SJSA1 (cell line): Measurements from ENCODE around the gene COMMD3. TPM values are rescaled to one million over a fixed set of nuclear protein-coding genes. Genes with fewer than 3 reads are reported as not detected.

Source experiments
- DNase-seq, 2 experiments: peaks; one replicate each; pipeline ENCODE4 v3.0.0-alpha.2; 2015 to 2020; ENCODE audit warnings: low spot score in 2 of 2, low read depth in 1 of 2
- H3K27ac ChIP-seq: fragments of 250-450 bp; sonication (Bioruptor Pico); 2 replicates; pipeline ENCODE4 v1.5.1; 2020; ENCODE audit warnings: mild to moderate bottlenecking, moderate library complexity
- H3K27me3 ChIP-seq: fragments of 250-450 bp; sonication (Bioruptor Pico); replicated peaks from 2 replicates; pipeline ENCODE4 v1.5.1; 2020; ENCODE audit warnings: mild to moderate bottlenecking, moderate library complexity
- H3K36me3 ChIP-seq: fragments of 250-450 bp; sonication (Bioruptor Pico); 2 replicates; pipeline ENCODE4 v1.5.1; 2020; ENCODE audit warnings: mild to moderate bottlenecking
- H3K4me1 ChIP-seq: fragments of 250-450 bp; sonication (Bioruptor Pico); replicated peaks from 2 replicates; pipeline ENCODE4 v1.6.1; 2021; ENCODE audit warnings: mild to moderate bottlenecking
- H3K4me3 ChIP-seq: fragments of 250-450 bp; sonication (Bioruptor Pico); 2 replicates; pipeline ENCODE4 v1.5.1; 2020; ENCODE audit warnings: mild to moderate bottlenecking
- H3K9me3 ChIP-seq: fragments of 250-450 bp; sonication (Bioruptor Pico); replicated peaks from 2 replicates; pipeline ENCODE4 v1.5.1; 2020; ENCODE audit warnings: mild to moderate bottlenecking
- total RNA-seq: library from RNA; depleted of rRNA; stranded (reverse); fragments of >200 nt; shearing (Covaris generic); gene quantifications from 2 replicates; pipeline ENCODE4 v1.2.3, GENCODE V29; 2014

The COMMD3 gene
- total RNA-seq, 1 experiment from 2014 or later, result 37.5 TPM

DNA sequence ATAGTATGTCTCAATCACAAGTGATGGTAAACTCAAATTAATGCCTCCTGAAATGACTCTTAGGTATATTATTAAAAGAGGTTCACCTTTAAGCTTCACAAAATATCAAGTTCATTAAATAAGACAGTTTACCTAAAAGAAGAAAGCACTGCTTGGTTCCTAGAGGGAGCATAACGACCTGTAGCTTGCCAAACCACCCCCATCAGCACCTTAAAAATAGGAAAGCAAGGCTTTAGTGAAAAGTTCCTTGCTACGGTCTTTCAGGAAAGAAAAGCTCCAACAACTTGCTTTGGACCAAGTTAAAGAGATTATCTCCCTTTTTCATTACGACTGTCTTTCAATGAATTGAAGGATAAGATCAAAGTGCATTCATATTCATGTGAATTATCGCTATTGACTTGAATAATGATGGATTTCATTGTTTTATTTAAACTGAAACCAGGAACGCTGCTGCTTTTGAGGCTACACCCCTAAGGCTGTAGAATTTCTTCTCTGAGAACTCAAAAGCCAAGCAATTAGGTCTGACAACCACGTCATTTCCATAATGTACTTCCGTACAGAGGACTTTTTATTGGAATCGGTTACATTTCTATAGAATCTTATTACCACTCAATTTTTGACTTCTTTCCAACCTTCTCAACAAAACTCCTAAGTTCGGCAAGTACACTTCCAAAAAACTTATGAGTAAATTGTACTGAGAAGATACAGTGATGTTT lies 22.2 kb downstream of the COMMD3 start:
- DNase-seq, result no peak
- Histone ChIP-seq H3K27me3 (peaks cover 72% of the 10 kb centered on the region), H3K36me3 (peaks cover 5% of the 10 kb centered on the region; the same call in 1 of the 2 replicates), H3K27ac (no peak overlapping the region), H3K4me1 (peaks cover 17% of the 10 kb centered on the region), H3K9me3 (peaks cover 10% of the 10 kb centered on the region), H3K4me3 (no peak overlapping the region)

DNA sequence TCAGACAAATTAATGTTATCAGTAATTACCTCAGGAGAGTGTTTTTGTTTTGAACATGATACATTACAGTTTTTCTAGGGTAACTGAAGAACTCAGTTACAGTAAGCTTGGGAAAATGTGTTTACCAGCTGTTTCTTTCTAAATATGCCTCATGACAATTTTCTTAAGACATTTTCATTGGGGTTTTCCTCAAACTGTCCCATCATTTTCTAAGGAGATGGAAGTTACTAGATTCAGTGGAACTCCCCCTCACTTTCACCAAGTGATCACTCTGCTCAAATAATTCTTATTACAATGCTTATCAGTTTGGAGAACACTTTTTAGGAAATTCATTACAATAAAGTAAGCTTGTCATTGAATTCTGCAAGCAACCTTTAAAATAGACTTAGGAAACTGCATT lies 22.7 kb downstream of the COMMD3 start:
- Histone ChIP-seq H3K9me3 (peaks cover 10% of the 10 kb centered on the region), H3K27me3 (peaks cover 73% of the 10 kb centered on the region), H3K4me1 (peaks cover 17% of the 10 kb centered on the region), H3K27ac (no peak overlapping the region), H3K4me3 (no peak overlapping the region), H3K36me3 (peaks cover 5% of the 10 kb centered on the region; the same call in 1 of the 2 replicates)
- DNase-seq, result no peak

DNA sequence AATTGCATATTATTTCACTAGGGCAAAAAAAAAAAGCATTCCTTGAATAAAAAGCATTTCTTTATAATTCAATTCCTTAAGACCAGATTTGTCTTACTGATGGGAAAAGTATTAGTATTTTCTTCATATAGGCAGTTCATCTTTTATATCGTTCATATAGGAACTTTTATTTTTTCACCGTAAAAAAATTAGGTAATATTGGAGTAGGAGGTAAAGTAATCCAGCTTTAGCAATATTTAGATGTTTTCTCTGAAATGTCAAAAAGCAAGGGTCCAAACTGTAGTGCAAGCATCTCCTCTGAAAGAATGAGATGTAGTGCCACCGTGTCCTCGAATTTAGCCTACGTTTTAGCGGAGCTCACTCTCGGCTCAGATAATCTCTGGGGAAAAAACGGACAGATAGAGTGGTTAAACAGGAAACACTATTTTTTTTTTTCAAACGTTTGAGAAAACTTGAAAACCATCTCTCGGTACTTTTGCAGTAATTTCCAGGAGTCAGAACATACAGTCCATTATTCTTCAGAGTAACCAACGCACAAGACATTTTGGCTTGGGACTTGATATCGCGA lies 23.7 kb downstream of the COMMD3 start:
- peaks cover 17% of the 10 kb centered on the region for H3K4me1 ChIP-seq
- H3K9me3 ChIP-seq, result peaks cover 10% of the 10 kb centered on the region
- peaks cover 82% of the 10 kb centered on the region for H3K27me3 ChIP-seq
- no peak overlapping the region for H3K27ac ChIP-seq
- H3K36me3 ChIP-seq, result peaks cover 5% of the 10 kb centered on the region; the same call in 1 of the 2 replicates
- H3K4me3 ChIP-seq, result peak overlapping the region; percentile 90
- no peak for DNase-seq

DNA sequence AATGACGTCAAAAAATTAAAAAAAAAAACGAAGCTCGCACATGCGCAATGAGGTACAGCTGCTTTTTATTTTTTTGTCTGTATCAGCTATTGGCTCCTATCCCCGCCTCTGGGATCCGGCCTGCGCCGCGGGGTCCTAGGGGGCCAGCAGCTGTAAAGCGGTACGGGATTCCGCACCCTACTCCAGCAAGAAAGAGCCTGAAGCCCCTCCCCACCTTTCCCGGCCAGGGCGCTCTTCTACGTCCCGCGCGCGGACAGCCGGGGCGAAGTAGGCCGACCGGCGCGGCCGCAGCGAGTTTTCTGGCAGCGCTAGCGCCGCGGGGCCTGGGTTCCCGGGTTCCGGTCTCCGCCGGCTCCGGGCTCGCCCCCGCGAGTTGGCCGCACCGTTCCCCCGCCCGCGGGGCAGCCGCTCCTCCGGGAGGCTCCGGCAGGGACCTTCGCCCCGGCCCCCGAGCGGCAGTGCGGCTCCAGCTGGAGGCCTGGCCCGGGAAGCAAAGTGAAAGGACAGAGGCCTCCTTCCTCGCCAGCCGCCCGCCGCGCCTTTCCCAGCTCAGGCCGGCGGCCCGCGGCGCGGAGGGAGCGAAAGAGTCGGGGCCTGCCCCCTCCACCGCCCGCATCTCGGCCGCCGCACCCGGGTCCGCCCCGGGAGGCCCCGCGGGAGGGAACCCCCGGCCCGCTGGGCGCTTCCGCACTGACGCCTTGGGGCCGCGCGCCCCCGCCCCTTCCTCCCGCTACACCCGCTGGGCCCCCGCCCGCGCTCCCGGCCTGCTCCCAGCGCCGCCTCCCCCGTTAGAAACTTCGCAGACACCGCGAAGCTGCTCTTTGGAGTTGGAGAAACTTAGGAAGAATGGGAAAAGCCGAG lies 24.4 kb downstream of the COMMD3 start:
- Histone ChIP-seq H3K27ac (peak overlapping the region; percentile 78), H3K9me3 (peaks cover 14% of the 10 kb centered on the region), H3K27me3 (peaks cover 85% of the 10 kb centered on the region), H3K36me3 (peaks cover 5% of the 10 kb centered on the region; the same call in 1 of the 2 replicates), H3K4me1 (peaks cover 17% of the 10 kb centered on the region), H3K4me3 (peak overlapping the region; percentile 90)
- peak; percentile 60 to 93 for DNase-seq

DNA sequence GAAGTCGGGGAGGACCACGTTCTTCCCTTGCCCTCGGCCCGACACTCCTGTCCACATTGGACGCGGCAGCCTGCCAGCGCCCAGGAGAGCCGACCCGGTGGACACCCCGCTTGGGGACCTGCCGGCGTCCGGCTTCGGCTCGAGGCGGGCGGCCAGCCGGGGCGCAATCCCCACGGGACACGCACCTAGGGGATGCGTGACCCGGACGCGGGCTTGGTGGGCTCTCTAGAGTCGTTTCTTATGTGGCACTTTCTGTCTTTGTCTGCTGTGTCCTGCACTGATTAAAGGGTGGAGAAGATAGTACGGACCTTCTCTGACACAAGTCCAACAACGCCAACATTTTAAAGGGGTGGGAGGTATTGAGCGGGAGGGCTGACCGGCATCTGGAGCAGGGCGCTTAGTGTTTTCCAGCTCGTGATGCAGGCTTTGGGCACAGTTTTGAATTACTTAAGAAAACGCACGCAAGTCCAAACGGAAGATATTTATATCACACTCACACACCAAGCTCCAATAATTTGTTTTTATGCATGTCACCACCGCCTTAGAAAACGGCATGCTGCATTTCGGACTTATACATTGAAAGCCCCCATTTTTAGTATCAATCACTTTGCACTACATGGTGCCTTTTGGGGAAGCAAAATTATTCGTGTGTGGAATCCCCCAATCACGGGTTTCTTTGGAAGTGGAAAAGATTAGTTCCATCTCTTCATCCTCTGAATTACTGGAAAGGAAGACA lies 25.2 kb downstream of the COMMD3 start:
- no peak overlapping the region for H3K27ac ChIP-seq
- peaks cover 6% of the 10 kb centered on the region for H3K9me3 ChIP-seq
- H3K36me3 ChIP-seq, result peaks cover 5% of the 10 kb centered on the region; the same call in 1 of the 2 replicates
- peak in 1 of 2 experiments; percentile 61 for DNase-seq
- peaks cover 85% of the 10 kb centered on the region for H3K27me3 ChIP-seq
- peaks cover 13% of the 10 kb centered on the region for H3K4me1 ChIP-seq
- peak overlapping the region; percentile 90 for H3K4me3 ChIP-seq

DNA sequence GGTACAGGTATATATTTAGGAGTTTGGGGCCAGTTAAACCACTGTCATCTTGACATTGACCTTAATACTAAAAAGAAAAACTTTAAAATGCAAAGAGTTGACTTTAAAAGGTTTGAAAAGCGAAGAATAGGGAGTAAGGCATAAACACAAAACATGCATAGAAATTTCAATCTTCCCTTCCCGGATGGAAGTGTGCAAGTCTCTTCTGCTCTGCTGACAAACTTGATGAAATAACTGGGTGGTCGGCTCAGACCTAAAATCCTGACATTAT lies 25.7 kb downstream of the COMMD3 start:
- H3K27ac ChIP-seq, result no peak overlapping the region
- H3K9me3 ChIP-seq, result 0 out of 2 replicates have a peak, but pooled peaks cover 4% of the 10 kb centered on the region
- peaks cover 5% of the 10 kb centered on the region; the same call in 1 of the 2 replicates for H3K36me3 ChIP-seq
- H3K27me3 ChIP-seq, result peaks cover 82% of the 10 kb centered on the region
- DNase-seq, result no peak
- no peak overlapping the region for H3K4me3 ChIP-seq
- H3K4me1 ChIP-seq, result peaks cover 10% of the 10 kb centered on the region

DNA sequence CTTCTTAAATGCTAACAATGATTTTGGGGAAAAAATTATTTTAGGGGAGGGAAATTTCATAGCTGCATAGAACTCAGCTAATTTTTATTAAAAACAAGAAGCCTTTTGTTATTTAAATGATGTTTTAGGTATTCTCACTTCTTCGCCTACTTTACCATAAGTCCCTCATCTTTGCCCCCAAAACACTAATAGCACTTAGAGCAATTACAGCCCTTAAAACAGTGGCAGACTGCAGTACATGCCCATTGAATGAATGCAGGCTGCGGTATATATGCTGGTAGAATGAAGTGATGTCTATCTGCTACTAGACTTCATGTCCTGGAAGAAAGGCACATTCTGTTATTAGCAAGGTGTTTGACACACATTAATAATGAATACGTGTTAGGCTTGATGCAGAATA lies 26.2 kb downstream of the COMMD3 start:
- no peak for DNase-seq
- H3K9me3 ChIP-seq, result 0 out of 2 replicates have a peak, but pooled peaks cover 4% of the 10 kb centered on the region
- peaks cover 10% of the 10 kb centered on the region for H3K4me1 ChIP-seq
- no peak overlapping the region for H3K4me3 ChIP-seq
- H3K27me3 ChIP-seq, result peaks cover 80% of the 10 kb centered on the region
- H3K36me3 ChIP-seq, result peaks cover 5% of the 10 kb centered on the region; the same call in 1 of the 2 replicates
- no peak overlapping the region for H3K27ac ChIP-seq

DNA sequence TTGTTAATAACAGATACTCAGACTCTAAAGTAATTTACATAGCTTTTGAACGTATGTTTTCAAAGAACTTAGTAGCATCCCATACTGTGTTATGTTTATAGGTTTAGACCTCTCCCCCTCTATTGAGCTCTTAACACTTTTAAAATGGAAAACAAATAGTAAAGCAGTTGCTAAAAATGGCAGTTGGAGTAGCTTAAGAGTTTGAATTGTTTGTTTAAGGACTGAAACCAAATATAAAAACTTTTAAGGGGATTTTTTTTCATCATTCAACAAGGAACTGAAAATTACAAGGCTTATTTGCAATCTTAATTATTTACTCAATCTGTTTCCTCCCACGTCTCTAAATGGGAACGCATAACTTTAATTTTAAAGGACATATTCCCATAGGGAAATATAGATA lies 27.5 kb downstream of the COMMD3 start:
- Histone ChIP-seq H3K4me3 (no peak overlapping the region), H3K27me3 (peaks cover 69% of the 10 kb centered on the region), H3K36me3 (peaks cover 5% of the 10 kb centered on the region; the same call in 1 of the 2 replicates), H3K9me3 (0 out of 2 replicates have a peak, but pooled peaks cover 4% of the 10 kb centered on the region), H3K27ac (no peak overlapping the region), H3K4me1 (peaks cover 10% of the 10 kb centered on the region)
- DNase-seq, result no peak

DNA sequence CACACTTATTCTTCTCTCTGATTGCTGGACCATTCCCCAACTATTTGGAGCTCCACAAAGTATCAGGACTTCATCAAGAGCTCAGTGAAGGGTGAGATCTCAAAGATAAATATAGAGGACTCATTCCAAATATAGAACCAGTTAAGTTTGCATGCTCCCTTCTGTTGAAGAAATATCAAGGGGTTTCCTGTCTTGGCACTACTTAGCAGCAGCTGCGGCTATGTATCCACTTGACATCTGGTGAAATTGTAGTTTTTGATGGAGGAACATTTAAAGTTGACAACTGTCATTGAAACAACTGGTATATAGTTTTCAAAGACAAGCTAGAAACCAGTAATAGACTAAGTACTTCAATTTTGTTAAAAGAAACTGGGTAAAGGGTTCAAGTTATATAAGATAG lies 28.1 kb downstream of the COMMD3 start:
- H3K4me1 ChIP-seq, result peaks cover 10% of the 10 kb centered on the region
- peaks cover 64% of the 10 kb centered on the region for H3K27me3 ChIP-seq
- H3K27ac ChIP-seq, result no peak overlapping the region
- DNase-seq, result no peak
- peaks cover 5% of the 10 kb centered on the region; the same call in 1 of the 2 replicates for H3K36me3 ChIP-seq
- 0 out of 2 replicates have a peak, but pooled peaks cover 4% of the 10 kb centered on the region for H3K9me3 ChIP-seq
- no peak overlapping the region for H3K4me3 ChIP-seq

DNA sequence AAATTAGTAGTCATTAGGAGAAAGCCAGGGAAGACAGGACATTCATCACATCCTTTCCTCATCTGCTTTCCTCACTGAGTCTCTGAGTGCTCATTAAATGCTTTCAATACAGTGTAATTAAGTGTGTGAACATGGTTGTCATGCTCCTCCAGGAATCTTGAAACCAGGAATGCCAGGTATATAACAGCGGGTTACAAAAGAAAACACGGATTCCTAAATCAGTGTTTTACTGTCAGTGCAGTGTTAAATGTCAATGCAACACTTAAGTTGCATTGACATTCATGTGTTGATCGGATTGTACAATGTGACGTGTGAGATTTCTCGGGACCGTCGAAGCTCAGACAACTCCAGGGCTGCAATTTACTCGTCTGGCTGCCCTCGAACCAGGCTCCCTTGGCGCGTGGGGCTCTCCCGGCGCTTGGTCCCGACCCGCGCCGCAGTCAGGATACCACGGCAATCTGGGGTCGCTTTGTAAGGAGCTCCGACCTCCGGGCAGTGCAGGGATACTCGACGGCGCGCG lies 28.7 kb downstream of the COMMD3 start:
- Histone ChIP-seq H3K9me3 (0 out of 2 replicates have a peak, but pooled peaks cover 4% of the 10 kb centered on the region), H3K36me3 (peaks cover 5% of the 10 kb centered on the region; the same call in 1 of the 2 replicates), H3K27me3 (peaks cover 58% of the 10 kb centered on the region), H3K4me3 (no peak overlapping the region), H3K4me1 (peaks cover 8% of the 10 kb centered on the region), H3K27ac (no peak overlapping the region)
- DNase-seq, result no peak

DNA sequence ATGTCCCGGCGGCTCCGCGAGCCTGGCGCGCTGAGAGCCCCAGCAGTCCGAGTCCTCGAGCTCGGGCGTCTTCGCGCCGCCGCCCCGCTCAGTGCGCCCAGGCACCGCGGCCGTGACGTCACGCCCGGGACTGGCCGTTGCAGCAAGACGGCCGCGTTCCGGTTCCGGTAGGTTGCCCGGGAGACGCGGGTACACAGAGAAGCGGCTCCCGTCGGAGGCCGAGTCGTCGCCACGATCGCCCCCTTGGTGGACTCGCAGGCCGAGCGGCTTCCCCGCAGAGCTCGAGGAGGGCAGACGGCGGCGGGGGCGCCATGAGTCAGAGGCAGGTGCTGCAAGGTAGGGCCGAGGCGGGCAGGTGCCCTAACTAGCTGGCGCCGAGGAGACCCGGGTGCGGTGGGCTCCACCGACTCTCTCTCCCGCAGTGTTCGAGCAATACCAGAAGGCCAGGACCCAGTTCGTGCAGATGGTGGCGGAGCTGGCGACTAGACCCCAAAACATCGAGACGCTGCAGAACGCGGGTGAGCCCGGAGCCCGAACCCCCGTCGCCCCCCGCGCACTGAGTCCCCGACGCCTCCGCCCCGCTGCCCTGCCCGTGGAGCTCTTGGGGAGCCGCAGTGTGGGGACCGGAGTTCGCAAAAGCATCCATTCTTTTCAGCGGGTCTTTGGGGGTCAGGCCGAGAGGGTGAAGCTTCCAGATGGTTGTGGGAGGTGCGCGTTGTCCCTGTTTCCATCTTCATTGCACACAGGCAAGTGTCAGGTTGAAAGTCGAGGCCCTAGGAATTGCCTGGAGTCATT lies 29.3 kb downstream of the COMMD3 start, which contains the start of gene SPAG6:
Gene SPAG6 (plus strand): TSS at position 196 of the 795 bp plus-strand sequence. CDS start 116 bp downstream, at position 312.
- no peak within 1 kb of the TSS for H3K4me3 ChIP-seq
- peaks cover 3% of the 10 kb centered on the region; the same call in 1 of the 2 replicates for H3K36me3 ChIP-seq
- 0 out of 2 replicates have a peak, but pooled peaks cover 4% of the 10 kb centered on the region for H3K9me3 ChIP-seq
- H3K27me3 ChIP-seq, result peaks cover 56% of the 10 kb centered on the region
- DNase-seq, result no peak
- H3K4me1 ChIP-seq, result peaks cover 7% of the 10 kb centered on the region
- no peak within 1 kb of the TSS for H3K27ac ChIP-seq

DNA sequence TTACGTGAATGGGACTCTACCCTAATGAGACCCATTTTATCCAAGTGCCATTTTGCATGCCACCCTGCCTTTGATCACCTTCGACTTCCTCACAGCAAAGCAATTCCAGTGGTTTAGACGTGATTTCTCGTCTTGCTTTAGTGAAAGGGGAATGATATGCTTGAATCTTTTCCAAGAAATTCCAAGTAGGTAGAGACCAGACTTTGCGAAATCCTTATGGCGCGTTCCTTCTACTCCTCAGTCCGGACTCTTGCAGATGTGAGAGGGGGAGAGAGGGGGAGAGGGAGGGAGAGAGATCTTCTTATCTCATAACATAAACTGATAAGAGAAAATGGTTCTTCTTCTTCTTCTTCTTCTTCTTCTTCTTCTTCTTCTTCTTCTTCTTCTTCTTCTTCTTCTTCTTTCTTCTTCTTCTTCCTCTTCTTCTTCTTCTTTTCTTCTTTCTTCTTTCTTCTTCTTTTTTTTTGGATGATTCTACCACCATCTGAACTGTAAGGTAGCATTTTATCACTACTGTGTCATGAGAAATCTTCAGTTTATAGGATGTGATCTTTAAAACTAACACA lies 30.0 kb downstream of the COMMD3 start:
- H3K4me1 ChIP-seq, result peaks cover 5% of the 10 kb centered on the region
- no peaks in the 10 kb centered on the region for H3K36me3 ChIP-seq
- 0 out of 2 replicates have a peak, but pooled peaks cover 4% of the 10 kb centered on the region for H3K9me3 ChIP-seq
- peaks cover 55% of the 10 kb centered on the region for H3K27me3 ChIP-seq
- H3K27ac ChIP-seq, result no peak overlapping the region
- DNase-seq, result no peak
- H3K4me3 ChIP-seq, result no peak overlapping the region
